ENCODE data around the gene GRWD1. TPM values are rescaled to one million over a fixed set of nuclear protein-coding genes. Genes with fewer than 3 reads are reported as not detected.

Gene GRWD1
- total and polyA plus RNA-seq, 2 of the 8 experiments (the other 6 are each of a cell fraction or from before 2014, with no cell fraction given) = 36.9 to 61.9 TPM

GRCh38 chr19:48451624-48452023 lies 5.8 kb downstream of the GRWD1 start:
- H3K14ac ChIP-seq (ENCODE audit: insufficient read length) = no peak overlapping the region
- no peak overlapping the region for H3K4me2 ChIP-seq (ENCODE audit: insufficient read depth in 1 of 2, low read depth in 2 of 2, low read length in 2 of 2)
- H4K5ac ChIP-seq (ENCODE audit: insufficient read length, low read depth, low read length) = no peak overlapping the region
- WGBS, 2 experiments (ENCODE audit: extremely low coverage in 1 of 2, insufficient coverage in 1 of 2, insufficient read length in 1 of 2, insufficient replicate concordance in 2 of 2, low coverage in 1 of 2, low lambda C conversion rate in 2 of 2, missing lambda C conversion rate in 1 of 2) = 95% methylated on average over 12 of the region's 12 CpGs; no CpG with 5 or more reads in 1 of the 2 experiments
- no peak overlapping the region for H3K56ac ChIP-seq (replicated peaks; ENCODE audit: insufficient read length, low read depth, low read length)
- H3K27me3 ChIP-seq (replicated peaks in 1 of 4; ENCODE audit: control insufficient read depth in 3 of 4, extremely low read depth in 1 of 4, insufficient read depth in 3 of 4, low read length in 3 of 4) = no peaks in the 10 kb centered on the region
- no peaks in the 10 kb centered on the region for H3K9me3 ChIP-seq (ENCODE audit: insufficient read depth in 2 of 2, low read depth in 1 of 2, low read length in 1 of 2)
- no peak for DNase-seq (ENCODE audit: low read depth in 1 of 2, low spot score in 2 of 2)
- ChIA-PET POLR2A (ENCODE audit: partially characterized antibody) (interaction anchor here (0.5 to 3.7 kb wide), 10 partner anchors 8 to 304 kb away, joined by 3 to 17 read pairs (median 4); no protein-coding TSS in a partner anchor), CTCF (ENCODE audit: partially characterized antibody) (interaction anchor here (0.7 to 2.2 kb wide), 3 partner anchors 61 to 139 kb away, joined by 3 to 6 read pairs (median 4); partner anchors contain the start of gene KDELR1)
- no peak overlapping the region for H3K23ac ChIP-seq (ENCODE audit: insufficient read length)
- no peak overlapping the region for H3K18ac ChIP-seq (ENCODE audit: extremely low read depth, low read length)
- no peak overlapping the region for H3K4me3 ChIP-seq (ENCODE audit: extremely low read depth in 1 of 4, insufficient read depth in 2 of 4, low read depth in 3 of 4, low read length in 4 of 4)
- H2BK120ac ChIP-seq (replicated peaks; ENCODE audit: low read depth, low read length) = no peak overlapping the region
- FAIRE-seq = no peak
- H2BK5ac ChIP-seq (ENCODE audit: low read depth, low read length) = no peak overlapping the region
- H2AK5ac ChIP-seq (ENCODE audit: low read depth, low read length) = no peak overlapping the region
- H2BK20ac ChIP-seq (ENCODE audit: low read length) = no peak overlapping the region
- peaks cover 6% of the 10 kb centered on the region; the same call in 1 of the 2 replicates for H3K79me1 ChIP-seq (ENCODE audit: low read depth, low read length)
- peaks cover 26 to 68% (median 55%) of the 10 kb centered on the region in 4 experiments for H3K36me3 ChIP-seq (ENCODE audit: control insufficient read depth in 2 of 4, insufficient read depth in 4 of 4, low read length in 3 of 4)
- peaks cover 2 to 29% of the 10 kb centered on the region in 2 experiments for H4K20me1 ChIP-seq (replicated peaks in 1 of 2; ENCODE audit: control insufficient read depth in 1 of 2, insufficient read depth in 2 of 2, low read length in 2 of 2)
- no peak overlapping the region for H2BK12ac ChIP-seq (ENCODE audit: low read depth, low read length)
- peaks cover 0 to under 1% (median 0%) of the 10 kb centered on the region in 4 experiments; a peak in 1 of 7 replicates for H3K4me1 ChIP-seq (replicated peaks in 1 of 4; ENCODE audit: control insufficient read depth in 3 of 4, insufficient read depth in 4 of 4, low read length in 3 of 4)
- no peak overlapping the region for H3K27ac ChIP-seq (ENCODE audit: low read depth, low read length)
- H3K23me2 ChIP-seq (ENCODE audit: low read depth, low read length) = no peaks in the 10 kb centered on the region; the same call in 1 of the 2 replicates
- no peak overlapping the region for H2BK15ac ChIP-seq (ENCODE audit: low read length)
- H3K9ac ChIP-seq (replicated peaks in 1 of 4; ENCODE audit: extremely low read depth in 1 of 4, low read depth in 3 of 4, low read length in 3 of 4) = no peak overlapping the region
- H2AFZ ChIP-seq (ENCODE audit: low read length) = no peak overlapping the region
- no peak overlapping the region for H4K91ac ChIP-seq (replicated peaks; ENCODE audit: insufficient read length, low read length)
- H4K8ac ChIP-seq (ENCODE audit: extremely low read depth, insufficient read depth, low read length) = no peak overlapping the region
- H3K4ac ChIP-seq (replicated peaks; ENCODE audit: insufficient read length, low read depth, low read length) = no peak overlapping the region
- peaks cover 0 to 1% of the 10 kb centered on the region in 2 experiments; a peak in 2 of 4 replicates for H3K79me2 ChIP-seq (ENCODE audit: control insufficient read depth in 1 of 2, insufficient read depth in 2 of 2, low read length in 2 of 2)
- TF ChIP-seq CHD2 (IDR thresholded peaks at IDR 0.05; ENCODE audit: low read length) (no peak), KDM5A (IDR thresholded peaks at IDR 0.05; ENCODE audit: low read length) (no peak)
